Heart right ventricle (tissue), 16 donors: Measurements from ENCODE around the gene F12. TPM values are rescaled to one million over a fixed set of nuclear protein-coding genes. Genes with fewer than 3 reads are reported as not detected.

ENCODE experiments used
- ATAC-seq, 8 donors: fragments of 200-7000 bp; cut with Tn5 transposase; one replicate each; pipeline ENCODE4 v1.9.1; 2020; ENCODE audit warnings: mild to moderate bottlenecking in 8 of 8, moderate library complexity in 8 of 8, moderate number of reproducible peaks in 1 of 8
- DNase-seq, 2 donors: peaks; one replicate each; pipeline ENCODE4 v3.0.0-alpha.2; 2020
- H3K27ac ChIP-seq, 10 donors: fragments of 200-600 bp; sonication (generic) in 2 of 10; one replicate each; pipeline versions ENCODE4 v1.5.0 to v1.8.0; 2020 to 2022; ENCODE audit warnings: mild to moderate bottlenecking in 3 of 10
- H3K27me3 ChIP-seq, 7 donors: fragments of 200-600 bp; one replicate each; pipeline ENCODE4 v1.8.0; 2021 to 2022; ENCODE audit warnings: mild to moderate bottlenecking in 2 of 7
- H3K36me3 ChIP-seq, 9 donors: fragments of 200-600 bp; sonication (generic) in 1 of 9; one replicate each; pipeline versions ENCODE4 v1.5.0 to v1.8.0; 2020 to 2022; ENCODE audit warnings: mild to moderate bottlenecking in 2 of 9
- H3K4me1 ChIP-seq, 9 donors: fragments of 200-600 bp; sonication (generic) in 1 of 9; one replicate each; pipeline versions ENCODE4 v1.5.0 to v1.8.0; 2020 to 2022; ENCODE audit warnings: mild to moderate bottlenecking in 4 of 9
- H3K4me3 ChIP-seq, 10 donors: fragments of 200-600 bp; sonication (generic) in 2 of 10; one replicate each; pipeline versions ENCODE4 v1.5.0 to v1.8.0; 2020 to 2022; ENCODE audit warnings: mild to moderate bottlenecking in 7 of 10, moderate library complexity in 2 of 10
- H3K9me3 ChIP-seq, 11 donors: fragments of 200-600 bp in 10 of 11; sonication (generic) in 2 of 11; one replicate each; pipeline versions ENCODE4 v1.5.0 to v1.8.0; 2013 to 2022; ENCODE audit warnings: mild to moderate bottlenecking in 2 of 11, control low read depth in 1 of 11, moderate library complexity in 1 of 11
- CTCF ChIP-seq, 9 donors: fragments of 200-600 bp; sonication (generic) in 2 of 9; IDR thresholded peaks; one replicate each; pipeline versions ENCODE4 v1.5.0 to v1.8.0; 2021 to 2022; ENCODE audit warnings: antibody characterized with exemption in 9 of 9, mild to moderate bottlenecking in 5 of 9, moderate library complexity in 1 of 9
- WGBS, 2 donors: extraction: QIAGEN DNeasy Blood & Tissue Kit; methylation state at CpG; one replicate each; pipeline ENCODE4 v1.1.7; 2013; ENCODE audit warnings: inconsistent platforms in 1 of 2; 5-methylcytosine and 5-hydroxymethylcytosine counted together
- intact Hi-C, 10 donors: fragments of 100-400 bp; cut with DNase I; formaldehyde crosslinking; loops; one replicate each; pipeline versions ENCODE4 v1.11.1 to v1.14.2; 2022
- polyA plus RNA-seq, 2 donors: library from polyadenylated mRNA; stranded (reverse); fragments of 200-250 nt; gene quantifications; one replicate each; pipeline ENCODE4 v1.2.3, GENCODE V29; 2013
- total RNA-seq, 10 donors: library from RNA; stranded (reverse); fragmentation: NEBNext Ultra II Directional in 3 of 10; extraction: Animal tissue kit (Norgen Biotek cat#: 25700) in 3 of 10; gene quantifications; one replicate each; pipeline versions ENCODE4 v1.2.1 to v1.2.4, GENCODE V29; 2021 to 2023
- donor health status: Arrhythmogenic right ventricular cardiomyopathy.
- donor health status: ischemic (EF 13 %, LVEDD 7.1; RV severe dilation, severe dysfunction).
- donor health status: healthy with polysubstance abuse.
- donor health status: DM: no; HTN: yes; CAD: no.
- donor health status: DM: no; HTN: no; CAD: no.
- donor health status: ischemic (EF 25% LVEDD 6.9; RV normal size, moderate dysfunction).
- donor health status: ischemic (EF 25% LVEDD 5.7; RV mildly dilated, moderate dysfunction).
- donor health status: healthy.
- donor health status: DM: yes; HTN: yes; CAD: no.
- donor health status: Ischemic cardiomyopathy.
- donor health status: ischemic (EF 35%, LVEDD 5.7; RV mildly dilated, moderate dysfunction).
- donor health status: nonischemic (EF 11% LVEDD 7.7; RV severe dilation, severe dysfunction).
- donor health status: DM: yes; HTN: yes; CAD: no.
- donor health status: PGD.
- donor health status: ischemic (EF 29% LVEDD 5.4; RV normal size, mild dysfunction).
- donor health status: nonischemic (EF 23%, LVEDD 6.1; RV moderate dilation, normal function).

The F12 gene
- total and polyA plus RNA-seq, 12 donors: 0.25 to 0.37 (median 0.28) TPM; not detected in 9

DNA sequence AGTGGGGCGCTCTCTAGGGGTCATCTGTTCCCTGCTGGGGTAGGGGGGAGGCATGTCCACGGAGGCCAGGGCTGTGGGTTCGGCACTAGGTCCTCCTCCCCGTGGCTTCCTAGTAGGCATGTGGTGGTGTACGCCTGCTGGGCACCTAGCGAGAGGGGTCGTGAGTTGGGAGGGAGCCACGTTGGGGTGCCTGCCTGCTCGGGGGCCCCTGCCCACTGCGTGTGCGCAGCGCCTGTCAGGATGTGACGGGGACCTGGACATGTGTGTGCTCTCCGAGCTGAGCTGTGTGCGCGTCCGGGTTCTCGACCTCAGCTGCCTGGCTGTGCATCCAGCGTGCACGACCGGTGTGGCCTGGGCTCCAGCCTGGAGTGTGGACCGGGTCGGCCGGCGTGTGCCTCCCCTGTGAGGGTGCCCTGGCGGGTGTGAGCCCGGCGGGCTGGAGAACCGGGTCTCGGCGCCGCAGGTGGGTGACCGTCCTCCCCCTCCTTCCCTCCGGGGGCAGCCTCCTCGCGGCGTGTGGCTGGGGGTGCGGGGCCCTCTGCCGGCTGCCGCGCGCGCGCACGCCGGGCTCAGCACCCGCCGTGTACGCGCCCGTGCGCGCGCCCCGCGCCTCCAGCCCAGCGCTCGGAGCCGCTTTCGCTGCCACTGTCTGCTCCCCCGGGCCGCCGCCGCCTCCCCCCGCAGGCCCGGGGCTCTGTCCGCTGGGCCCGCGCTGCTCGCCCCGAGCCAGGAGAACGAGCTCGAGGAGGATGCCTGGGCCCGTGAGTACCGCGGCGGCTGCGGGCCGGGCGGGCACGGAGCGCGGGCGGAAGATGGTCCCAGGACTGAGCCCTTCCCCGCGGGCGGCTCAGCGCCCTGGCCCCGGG lies 37.1 kb upstream of the F12 start, which contains the start of gene PRR7:
TSS of gene PRR7 (plus strand) at position 615 of the 866 bp plus-strand sequence. CDS start 8,254 bp downstream, outside the sequence.
- intact Hi-C loops: loop anchor here in 1 of 10 donors (2.0 kb wide), 1 partner anchor 14 kb away; no protein-coding TSS in a partner anchor
- peak; percentile 31 to 64 for DNase-seq

GRCh38 chr5:177445917-177446199 lies 36.5 kb upstream of the F12 start:
- H3K9me3 ChIP-seq: no peaks in the 10 kb centered on the region
- H3K27me3 ChIP-seq: peaks cover 0 to 44% (median 2%) of the 10 kb centered on the region in 7 donors
- 4 to 11% methylated on average over 8 of the region's 8 CpGs for WGBS, 2 donors
- peak overlapping the region in 1 of 10 donors; percentile 68 for H3K27ac ChIP-seq
- DNase-seq (no peak), ATAC-seq (no peak)
- H3K4me3 ChIP-seq: peak overlapping the region in 6 of 10 donors; percentile 58 to 73 (median 62)
- intact Hi-C loops: loop anchor here in 1 of 10 donors (2.0 kb wide), 1 partner anchor 13 kb away; no protein-coding TSS in a partner anchor
- H3K36me3 ChIP-seq: peaks cover 0 to 24% (median 0%) of the 10 kb centered on the region in 9 donors
- no peak for TF ChIP-seq CTCF (IDR thresholded peaks at IDR 0.05)
- H3K4me1 ChIP-seq: peaks cover 13 to 36% (median 25%) of the 10 kb centered on the region in 9 donors

More for the DNA sequence above, 37.1 kb upstream of the F12 start, which contains the start of gene PRR7:
- TF ChIP-seq CTCF (IDR thresholded peaks at IDR 0.05): peak in 1 of 9 donors; percentile 13
- peak; percentile 46 to 76 (median 64) for ATAC-seq
- peaks cover 13 to 36% (median 25%) of the 10 kb centered on the region in 9 donors for H3K4me1 ChIP-seq
- peaks cover 0 to 18% (median 0%) of the 10 kb centered on the region in 9 donors for H3K36me3 ChIP-seq
- peak within 1 kb of the TSS; percentile 50 to 74 (median 61) for H3K4me3 ChIP-seq
- H3K27me3 ChIP-seq: peaks cover 0 to 47% (median 2%) of the 10 kb centered on the region in 7 donors
- WGBS, 2 donors: 1% methylated on average over 71 to 89 of the region's 89 CpGs
- peak within 1 kb of the TSS in 5 of 10 donors; percentile 4 to 68 (median 51) for H3K27ac ChIP-seq
- no peaks in the 10 kb centered on the region for H3K9me3 ChIP-seq

DNA sequence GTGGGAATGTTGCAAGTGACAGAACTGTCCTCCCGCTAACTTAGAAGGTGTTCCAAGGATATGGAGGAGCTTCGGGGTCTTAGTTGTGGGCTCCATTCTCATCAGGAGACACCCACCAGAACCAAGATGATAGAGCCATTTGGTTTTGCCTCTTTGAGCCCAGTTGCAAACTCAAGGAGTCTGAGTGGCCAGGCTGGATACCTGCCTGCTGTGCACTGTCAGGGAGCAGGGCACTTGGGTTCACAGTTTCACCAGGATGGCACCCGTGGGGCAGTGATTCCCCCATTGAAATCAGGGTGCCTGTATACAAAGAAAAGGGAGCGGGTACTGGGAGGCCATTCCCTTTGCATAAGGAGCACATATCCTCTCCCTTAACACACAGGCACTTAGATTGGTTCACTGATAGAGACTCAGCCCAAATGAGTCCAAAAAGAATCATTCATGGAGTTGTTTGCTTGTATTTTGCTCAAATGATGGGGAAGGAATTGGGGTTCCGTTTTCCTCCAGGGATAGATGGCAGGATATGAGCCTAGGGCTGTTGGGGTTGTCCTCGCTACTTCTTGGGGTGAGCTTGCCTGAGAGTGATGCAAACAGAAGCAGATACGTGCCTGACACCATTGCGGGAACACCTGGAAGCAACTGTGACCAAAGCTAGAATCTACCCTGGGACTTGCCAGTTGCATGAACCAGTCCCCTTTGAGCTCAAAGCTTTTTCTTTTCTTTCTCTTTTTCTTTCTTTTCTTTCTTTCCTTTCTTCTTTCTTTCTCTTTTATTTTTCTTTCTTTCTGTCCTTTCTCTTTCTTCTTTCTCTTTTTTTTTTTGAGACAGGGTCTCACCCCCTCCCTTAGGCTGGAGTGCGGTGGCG lies 35.9 kb upstream of the F12 start:
- intact Hi-C loops: no loop called here
- ATAC-seq (no peak), DNase-seq (no peak)
- no peak for TF ChIP-seq CTCF (IDR thresholded peaks at IDR 0.05)
- Histone ChIP-seq H3K36me3 (peaks cover 0 to 29% (median 0%) of the 10 kb centered on the region in 9 donors), H3K9me3 (no peaks in the 10 kb centered on the region), H3K27me3 (peaks cover 0 to 38% (median 2%) of the 10 kb centered on the region in 7 donors), H3K4me3 (no peak overlapping the region), H3K4me1 (peaks cover 13 to 36% (median 21%) of the 10 kb centered on the region in 9 donors), H3K27ac (peak overlapping the region in 1 of 10 donors; percentile 68)
- 60 to 63% methylated on average over 10 of the region's 10 CpGs for WGBS, 2 donors
